Mesothelial cell of epicardium (in vitro differentiated cells): Measurements from ENCODE around the gene XCR1. TPM values are rescaled to one million over a fixed set of nuclear protein-coding genes. Genes with fewer than 3 reads are reported as not detected.

Experiments used
- DNase-seq, 2 experiments: peaks; one replicate each; pipeline ENCODE4 v3.0.0; 2021; ENCODE audit warnings: low spot score in 2 of 2; ENCODE audit not compliant: unreplicated experiment in 2 of 2
- H3K27ac Mint-ChIP-seq: 2 replicates; pipeline ENCODE4 v1.8.0; 2021; ENCODE audit warnings: mixed read lengths
- H3K27me3 Mint-ChIP-seq: 2 replicates; pipeline ENCODE4 v1.8.0; 2021; ENCODE audit warnings: low read depth, mixed read lengths
- H3K36me3 Mint-ChIP-seq: 2 replicates; pipeline ENCODE4 v1.8.0; 2021; ENCODE audit warnings: mixed read lengths
- H3K4me1 Mint-ChIP-seq: 2 replicates; pipeline ENCODE4 v1.8.0; 2021; ENCODE audit warnings: mixed read lengths
- H3K4me3 Mint-ChIP-seq: 2 replicates; pipeline ENCODE4 v1.8.0; 2021; ENCODE audit warnings: mild to moderate bottlenecking, moderate library complexity, mixed read lengths
- H3K9me3 Mint-ChIP-seq: 2 replicates; pipeline ENCODE4 v1.8.0; 2021; ENCODE audit warnings: mixed read lengths
- total RNA-seq: library from RNA; stranded (reverse); gene quantifications from 3 replicates; pipeline ENCODE4 v1.2.1, GENCODE V29; 2021
- TF ChIP-seq, protein P1 (sequence below): fragments of 200-600 bp; sonication (generic); IDR thresholded peaks from one replicate; pipeline ENCODE4 v1.5.0; 2021; ENCODE audit warnings: antibody characterized with exemption; ENCODE audit not compliant: unreplicated experiment

The XCR1 gene
- total RNA-seq, 1 donor from 2014 or later: not detected

DNA sequence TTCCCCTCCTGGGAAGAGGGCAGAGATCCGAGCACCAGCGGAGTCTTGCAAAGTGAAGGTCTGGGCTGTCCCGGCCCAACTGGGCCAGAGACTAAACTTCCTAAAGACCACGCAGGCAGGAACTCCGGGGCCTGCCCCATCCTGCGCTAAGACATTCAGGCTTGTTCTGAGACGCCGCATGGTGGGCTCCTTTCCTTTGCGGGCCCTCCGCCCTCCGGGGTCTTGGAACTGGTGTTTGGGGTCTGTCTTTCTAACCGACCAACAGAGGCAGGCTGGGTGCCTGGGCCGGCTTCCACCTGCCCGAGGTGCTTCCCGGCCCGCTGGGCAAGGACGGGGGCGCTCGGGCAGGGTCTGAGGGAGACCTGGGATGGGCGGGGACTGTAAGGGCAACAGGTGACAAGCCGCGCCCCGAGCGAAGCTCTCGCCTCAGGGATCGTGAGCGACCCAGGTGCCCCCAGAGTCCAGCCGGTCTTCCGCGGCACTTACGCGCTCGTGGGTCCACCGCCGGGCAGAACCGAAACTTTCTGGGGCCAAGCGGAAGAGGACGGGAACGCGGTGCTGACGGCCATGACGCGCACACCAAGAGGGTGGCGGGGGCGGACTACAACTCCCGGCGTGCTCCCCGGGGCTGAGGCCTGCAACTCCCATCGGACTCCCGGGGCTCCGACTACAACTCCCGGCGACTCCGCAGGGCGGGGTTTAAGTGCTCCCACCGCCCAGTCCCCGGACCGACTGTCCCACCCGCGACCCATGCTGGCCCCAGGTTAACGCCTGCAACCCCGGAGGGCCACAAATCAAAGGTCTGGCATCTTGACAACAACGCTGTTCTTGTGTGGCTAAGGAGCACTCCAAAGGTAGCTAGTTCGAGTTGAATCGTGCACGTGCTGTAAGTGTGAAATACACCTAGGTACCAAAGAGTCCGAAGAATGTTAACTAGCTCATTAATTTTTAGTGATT lies 31.8 kb downstream of the XCR1 start, which contains the start of gene FYCO1:
Gene FYCO1, minus strand, starts transcription at position 589 of the 957 bp plus-strand sequence. CDS start 10,914 bp downstream, outside the sequence.
- H3K9me3 Mint-ChIP-seq: no peaks in the 10 kb centered on the region

DNA sequence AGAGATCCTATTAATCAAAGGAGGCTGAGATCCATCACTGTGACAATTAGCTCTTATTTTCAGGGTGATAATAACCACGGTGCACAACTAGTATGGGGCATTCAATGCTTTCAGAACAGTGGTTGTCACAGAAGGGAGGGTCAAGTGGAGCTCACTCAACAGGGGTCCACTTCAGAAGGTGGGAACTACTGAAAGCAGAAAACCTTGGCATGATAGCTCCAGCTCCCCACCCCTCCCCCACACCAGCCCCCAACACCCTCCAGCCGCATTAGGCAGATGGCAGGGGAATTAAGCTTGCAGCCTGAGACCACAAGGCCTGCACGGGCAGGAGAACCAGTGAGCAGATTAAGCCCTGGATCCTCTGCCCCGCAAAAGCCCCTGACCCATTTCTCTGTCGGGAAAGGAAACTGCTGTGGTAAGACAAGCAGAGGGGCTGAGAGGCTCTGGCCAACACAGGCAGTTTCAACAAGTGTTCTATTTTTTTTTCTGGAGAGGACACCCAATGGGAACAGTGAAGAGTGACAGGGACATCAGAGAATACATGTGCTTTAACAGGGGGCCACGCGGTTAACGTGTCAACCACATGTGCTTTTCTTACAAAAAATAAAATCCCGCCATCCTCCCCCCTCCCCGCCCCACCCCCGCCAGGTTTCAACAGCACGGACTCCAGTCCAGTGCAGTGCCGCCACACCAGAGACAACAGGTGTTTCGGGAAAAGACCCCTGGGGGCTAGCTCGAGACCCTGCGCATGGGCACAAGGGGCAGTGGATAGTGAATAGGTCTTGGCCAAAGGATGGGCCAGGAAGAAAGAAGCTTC lies 32.7 kb downstream of the XCR1 start:
- no peak for DNase-seq
- Mint-ChIP-seq H3K36me3 (no peaks in the 10 kb centered on the region), H3K9me3 (no peaks in the 10 kb centered on the region), H3K27ac (peak overlapping the region; percentile 81), H3K27me3 (peaks cover 19% of the 10 kb centered on the region), H3K4me3 (peak overlapping the region; percentile 83), H3K4me1 (peaks cover 3% of the 10 kb centered on the region)
- TF ChIP-seq, protein P1, sequence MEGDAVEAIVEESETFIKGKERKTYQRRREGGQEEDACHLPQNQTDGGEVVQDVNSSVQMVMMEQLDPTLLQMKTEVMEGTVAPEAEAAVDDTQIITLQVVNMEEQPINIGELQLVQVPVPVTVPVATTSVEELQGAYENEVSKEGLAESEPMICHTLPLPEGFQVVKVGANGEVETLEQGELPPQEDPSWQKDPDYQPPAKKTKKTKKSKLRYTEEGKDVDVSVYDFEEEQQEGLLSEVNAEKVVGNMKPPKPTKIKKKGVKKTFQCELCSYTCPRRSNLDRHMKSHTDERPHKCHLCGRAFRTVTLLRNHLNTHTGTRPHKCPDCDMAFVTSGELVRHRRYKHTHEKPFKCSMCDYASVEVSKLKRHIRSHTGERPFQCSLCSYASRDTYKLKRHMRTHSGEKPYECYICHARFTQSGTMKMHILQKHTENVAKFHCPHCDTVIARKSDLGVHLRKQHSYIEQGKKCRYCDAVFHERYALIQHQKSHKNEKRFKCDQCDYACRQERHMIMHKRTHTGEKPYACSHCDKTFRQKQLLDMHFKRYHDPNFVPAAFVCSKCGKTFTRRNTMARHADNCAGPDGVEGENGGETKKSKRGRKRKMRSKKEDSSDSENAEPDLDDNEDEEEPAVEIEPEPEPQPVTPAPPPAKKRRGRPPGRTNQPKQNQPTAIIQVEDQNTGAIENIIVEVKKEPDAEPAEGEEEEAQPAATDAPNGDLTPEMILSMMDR: no peak

More for the DNA sequence above, 31.8 kb downstream of the XCR1 start, which contains the start of gene FYCO1:
- Mint-ChIP-seq H3K36me3 (no peaks in the 10 kb centered on the region), H3K27me3 (peaks cover 23% of the 10 kb centered on the region), H3K4me3 (peak within 1 kb of the TSS; percentile 83), H3K4me1 (peaks cover 3% of the 10 kb centered on the region), H3K27ac (peak within 1 kb of the TSS; percentile 81)
- DNase-seq: peak; percentile 71 to 86
- TF ChIP-seq, protein P1: no peak

DNA sequence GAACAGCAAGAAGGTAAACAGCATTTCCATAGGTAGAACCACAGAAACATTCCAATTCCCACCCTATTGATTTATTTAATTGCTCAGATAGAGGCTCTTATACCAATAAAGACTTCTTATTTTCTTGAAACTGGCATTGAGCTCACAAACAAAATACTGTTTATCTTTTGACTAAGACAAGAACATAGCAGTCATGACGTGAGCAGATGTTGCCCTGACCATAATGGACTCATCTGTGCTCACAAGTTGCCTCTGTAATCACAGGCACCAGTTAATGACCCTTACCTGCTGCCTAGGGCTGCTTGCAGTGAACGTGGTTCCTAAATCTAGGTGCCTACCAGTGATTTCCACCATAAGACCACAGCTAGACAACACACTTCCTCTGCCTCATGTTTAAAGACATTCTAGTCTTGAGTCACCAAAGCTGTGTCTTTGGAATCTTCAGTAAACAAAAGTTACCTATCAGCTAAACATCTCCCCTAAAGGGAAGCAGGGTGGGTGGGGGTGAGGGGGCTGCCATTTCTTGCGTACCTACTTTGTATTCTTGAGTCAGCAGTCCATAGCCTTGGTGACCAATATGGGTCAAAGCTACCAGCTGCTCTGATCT lies 33.8 kb downstream of the XCR1 start:
- Mint-ChIP-seq H3K4me3 (no peak overlapping the region), H3K27me3 (peaks cover 11% of the 10 kb centered on the region), H3K4me1 (peaks cover 3% of the 10 kb centered on the region), H3K27ac (no peak overlapping the region), H3K36me3 (no peaks in the 10 kb centered on the region), H3K9me3 (no peaks in the 10 kb centered on the region)
- TF ChIP-seq, protein P1: no peak
- DNase-seq: no peak

DNA sequence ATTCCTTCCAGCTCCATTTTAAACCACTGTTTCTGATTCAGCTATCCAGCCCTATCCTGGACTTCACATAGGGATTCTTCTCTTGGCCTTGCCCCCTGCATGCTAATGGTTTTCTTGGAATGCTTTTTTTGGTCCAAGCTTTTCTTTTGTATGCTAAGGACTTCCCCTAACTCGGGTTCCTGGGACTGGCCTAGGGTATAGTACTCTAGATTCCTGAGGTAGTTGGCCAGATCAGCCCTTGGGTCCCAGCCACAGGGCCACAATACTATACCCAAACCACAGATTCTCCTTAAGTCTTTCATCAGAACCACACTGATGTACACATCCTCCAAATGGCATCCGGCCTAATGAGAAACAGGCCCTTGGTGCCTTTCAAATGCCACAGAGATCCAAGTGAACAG lies 34.5 kb downstream of the XCR1 start:
- Mint-ChIP-seq H3K27ac (no peak overlapping the region), H3K4me3 (no peak overlapping the region)
- no peak for DNase-seq

More for the DNA sequence above, 34.5 kb downstream of the XCR1 start:
- Mint-ChIP-seq H3K4me1 (peaks cover 3% of the 10 kb centered on the region), H3K27me3 (peaks cover 6% of the 10 kb centered on the region), H3K36me3 (no peaks in the 10 kb centered on the region), H3K9me3 (no peaks in the 10 kb centered on the region)
- TF ChIP-seq, protein P1: no peak
